ENCODE results near the gene CDH26. TPM values are rescaled to one million over a fixed set of nuclear protein-coding genes. Genes with fewer than 3 reads are reported as not detected.
A peak's percentile ranks its signal among the peaks of the same experiment; 100 is the strongest.

The CDH26 gene
- total and polyA plus RNA-seq, 9 of the 15 experiments (the other 6 are each of a cell fraction or from before 2014, with no cell fraction given), result 0.07 to 0.13 (median 0.10) TPM; not detected in 4

DNA sequence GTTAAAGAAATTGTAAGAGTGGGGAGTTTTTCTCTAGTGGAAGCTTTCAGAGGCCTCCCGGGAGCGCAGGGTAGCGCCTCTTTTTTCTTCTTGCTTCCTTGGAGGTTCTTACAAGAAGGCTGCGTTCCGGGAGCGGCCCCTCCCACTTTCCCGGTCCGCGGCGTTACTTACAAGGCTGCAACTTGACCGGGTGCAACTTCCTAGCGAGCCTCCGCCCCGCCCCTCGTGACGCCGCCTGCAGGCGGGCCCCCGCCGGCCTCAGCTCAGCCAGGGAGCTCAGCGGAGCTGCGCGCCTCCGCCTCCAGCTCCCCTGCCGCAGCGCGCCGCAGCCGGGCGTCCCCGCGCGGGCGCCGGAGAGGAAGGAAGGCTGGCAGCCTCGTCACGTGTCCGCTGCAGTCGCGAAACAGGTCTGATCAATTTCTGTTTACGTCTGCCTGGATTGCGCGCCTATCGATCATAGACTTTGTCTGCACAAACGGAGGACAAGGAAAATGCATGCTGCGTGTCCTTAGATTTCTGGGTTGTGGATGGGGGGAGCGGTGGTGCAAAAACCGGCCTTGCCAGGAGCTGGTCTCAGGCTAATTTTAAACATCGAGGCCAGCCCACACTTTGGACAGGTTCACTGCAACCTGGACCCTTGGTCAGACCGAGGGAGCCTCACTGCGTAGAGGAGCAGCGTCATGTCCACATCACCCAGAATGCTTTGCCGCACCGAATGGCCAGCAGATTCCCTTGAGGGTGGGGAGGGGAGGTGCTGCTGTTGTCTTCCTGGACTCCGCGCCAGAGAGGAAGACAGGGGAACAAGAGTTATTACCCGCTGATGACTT is 17.9 kb upstream of the CDH26 start, which contains the start of the genes FAM217B and PPP1R3D (continued):
- TF ChIP-seq NEUROD1 (IDR thresholded peaks at IDR 0.05; ENCODE audit: borderline replicate concordance, low read depth, low read length, partially characterized antibody), result no peak
- TF ChIP-seq XRCC3 (IDR thresholded peaks at IDR 0.05), result no peak
- TF ChIP-seq KHSRP (IDR thresholded peaks at IDR 0.05), result no peak
- peak; percentile 16; the same call in 1 of the 2 replicates for TF ChIP-seq NFE2 (IDR thresholded peaks at IDR 0.05; ENCODE audit: low read depth)
- TF ChIP-seq HDAC2 (IDR thresholded peaks at IDR 0.05), result peak; percentile 25; the same call in 1 of the 2 replicates
- no peak for TF ChIP-seq CSDE1 (IDR thresholded peaks at IDR 0.05)
- TF ChIP-seq JUNB (CRISPR knock-in tag; conservative IDR thresholded peaks at IDR 0.05), result no peak
- TF ChIP-seq ZNF586 (CRISPR knock-in tag; conservative IDR thresholded peaks at IDR 0.05), result no peak
- TF ChIP-seq MAFK (IDR thresholded peaks at IDR 0.05; ENCODE audit: low read length), result no peak
- TF ChIP-seq RFX5 (IDR thresholded peaks at IDR 0.05; ENCODE audit: low read depth, low read length), result no peak
- TF ChIP-seq TBP (optimal IDR thresholded peaks at IDR 0.05; ENCODE audit: low read depth, low read length), result peak; percentile 47
- TF ChIP-seq, protein P1, sequence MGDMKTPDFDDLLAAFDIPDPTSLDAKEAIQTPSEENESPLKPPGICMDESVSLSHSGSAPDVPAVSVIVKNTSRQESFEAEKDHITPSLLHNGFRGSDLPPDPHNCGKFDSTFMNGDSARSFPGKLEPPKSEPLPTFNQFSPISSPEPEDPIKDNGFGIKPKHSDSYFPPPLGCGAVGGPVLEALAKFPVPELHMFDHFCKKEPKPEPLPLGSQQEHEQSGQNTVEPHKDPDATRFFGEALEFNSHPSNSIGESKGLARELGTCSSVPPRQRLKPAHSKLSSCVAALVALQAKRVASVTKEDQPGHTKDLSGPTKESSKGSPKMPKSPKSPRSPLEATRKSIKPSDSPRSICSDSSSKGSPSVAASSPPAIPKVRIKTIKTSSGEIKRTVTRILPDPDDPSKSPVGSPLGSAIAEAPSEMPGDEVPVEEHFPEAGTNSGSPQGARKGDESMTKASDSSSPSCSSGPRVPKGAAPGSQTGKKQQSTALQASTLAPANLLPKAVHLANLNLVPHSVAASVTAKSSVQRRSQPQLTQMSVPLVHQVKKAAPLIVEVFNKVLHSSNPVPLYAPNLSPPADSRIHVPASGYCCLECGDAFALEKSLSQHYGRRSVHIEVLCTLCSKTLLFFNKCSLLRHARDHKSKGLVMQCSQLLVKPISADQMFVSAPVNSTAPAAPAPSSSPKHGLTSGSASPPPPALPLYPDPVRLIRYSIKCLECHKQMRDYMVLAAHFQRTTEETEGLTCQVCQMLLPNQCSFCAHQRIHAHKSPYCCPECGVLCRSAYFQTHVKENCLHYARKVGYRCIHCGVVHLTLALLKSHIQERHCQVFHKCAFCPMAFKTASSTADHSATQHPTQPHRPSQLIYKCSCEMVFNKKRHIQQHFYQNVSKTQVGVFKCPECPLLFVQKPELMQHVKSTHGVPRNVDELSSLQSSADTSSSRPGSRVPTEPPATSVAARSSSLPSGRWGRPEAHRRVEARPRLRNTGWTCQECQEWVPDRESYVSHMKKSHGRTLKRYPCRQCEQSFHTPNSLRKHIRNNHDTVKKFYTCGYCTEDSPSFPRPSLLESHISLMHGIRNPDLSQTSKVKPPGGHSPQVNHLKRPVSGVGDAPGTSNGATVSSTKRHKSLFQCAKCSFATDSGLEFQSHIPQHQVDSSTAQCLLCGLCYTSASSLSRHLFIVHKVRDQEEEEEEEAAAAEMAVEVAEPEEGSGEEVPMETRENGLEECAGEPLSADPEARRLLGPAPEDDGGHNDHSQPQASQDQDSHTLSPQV (IDR thresholded peaks at IDR 0.05), result peak; percentile 70; the same call in 1 of the 2 replicates
- no peak for TF ChIP-seq TCF15 (CRISPR knock-in tag; IDR thresholded peaks at IDR 0.05)
- no peak for TF ChIP-seq ZNF184 (CRISPR knock-in tag; IDR thresholded peaks at IDR 0.05)
- no peak for TF ChIP-seq ZSCAN32 (CRISPR knock-in tag; IDR thresholded peaks at IDR 0.05)
- peak; percentile 15; the same call in 1 of the 2 replicates for TF ChIP-seq ZNF766 (CRISPR knock-in tag; conservative IDR thresholded peaks at IDR 0.05)
- TF ChIP-seq CCAR2 (IDR thresholded peaks at IDR 0.05; ENCODE audit: low read depth, low read length), result no peak
- no peak for TF ChIP-seq AFF4 (CRISPR knock-in tag; IDR thresholded peaks at IDR 0.05)
- no peak for TF ChIP-seq GTF2F1 (IDR thresholded peaks at IDR 0.05; ENCODE audit: low read depth, low read length)
- no peak for TF ChIP-seq SMAD3 (CRISPR knock-in tag; conservative IDR thresholded peaks at IDR 0.05)
- TF ChIP-seq CREB1 (IDR thresholded peaks at IDR 0.05), result peak; percentile 43; the same call in 1 of the 2 replicates
- peak; percentile 24; the same call in 1 of the 2 replicates for TF ChIP-seq CREB1 (CRISPR knock-in tag; IDR thresholded peaks at IDR 0.05)
